ENCODE results near the gene SEMA6A.

The SEMA6A gene

GRCh38 chr5:116395631-116396203 lies 178.9 kb downstream of the SEMA6A start:
- peak; percentile 73 for DNase-seq

- DNase-seq, result peak; percentile 96
These were observed 179.4 kb downstream of the SEMA6A start for GRCh38 chr5:116395226-116395625.

- DNase-seq, result no peak
These were observed 180.3 kb downstream of the SEMA6A start for GRCh38 chr5:116394186-116394867.

Data from DMS79 (cell line).